Astrocyte (in vitro differentiated cells and primary cell): ENCODE data around the gene IFT80. TPM values are rescaled to one million over a fixed set of nuclear protein-coding genes. Genes with fewer than 3 reads are reported as not detected.
A peak's percentile ranks its signal among the peaks of the same experiment; 100 is the strongest.

Experiments
- DNase-seq: peaks from one replicate; pipeline ENCODE4 v3.0.0-alpha.2; 2010; ENCODE audit warnings: low read depth
- FAIRE-seq: peaks from 2 replicates; lab custom pipeline; 2011; peaks lifted over from hg19 to GRCh38; lab: Jason Lieb, UNC
- H2AFZ ChIP-seq: 2 replicates; pipeline ENCODE4 v1.6.0; 2012; ENCODE audit warnings: low read depth, low read length, inconsistent platforms
- H3K27ac ChIP-seq: 2 replicates; pipeline ENCODE4 v1.5.1; 2011; ENCODE audit warnings: low read depth, low read length, inconsistent platforms
- H3K27me3 ChIP-seq: 2 replicates; pipeline ENCODE4 v1.6.0; 2011; ENCODE audit warnings: low read length, inconsistent platforms; ENCODE audit not compliant: insufficient read depth
- H3K36me3 ChIP-seq: 2 replicates; pipeline ENCODE4 v1.5.1; 2011; ENCODE audit warnings: low read length, inconsistent platforms; ENCODE audit not compliant: insufficient read depth
- H3K4me1 ChIP-seq: 2 replicates; pipeline ENCODE4 v1.5.1; 2011; ENCODE audit warnings: low read length, inconsistent platforms; ENCODE audit not compliant: insufficient read depth
- H3K4me2 ChIP-seq: 2 replicates; pipeline ENCODE4 v1.6.0; 2012; ENCODE audit warnings: low read length, inconsistent platforms
- H3K4me3 ChIP-seq: 2 replicates; pipeline ENCODE4 v1.5.1; 2011; ENCODE audit warnings: low read depth, mild to moderate bottlenecking, low read length, inconsistent platforms; ENCODE audit not compliant: insufficient read depth
- H3K79me2 ChIP-seq: 2 replicates; pipeline ENCODE4 v1.6.0; 2012; ENCODE audit warnings: mild to moderate bottlenecking, low read length, inconsistent platforms; ENCODE audit not compliant: insufficient read depth
- H3K9ac ChIP-seq: 2 replicates; pipeline ENCODE4 v1.6.0; 2012; ENCODE audit warnings: mild to moderate bottlenecking, low read length, inconsistent platforms
- H3K9me3 ChIP-seq: 2 replicates; pipeline ENCODE4 v1.5.1; 2012; ENCODE audit warnings: low read depth, mild to moderate bottlenecking, low read length, inconsistent platforms; ENCODE audit not compliant: insufficient read depth
- H4K20me1 ChIP-seq: 2 replicates; pipeline ENCODE4 v1.6.0; 2012; ENCODE audit warnings: low read length, inconsistent platforms; ENCODE audit not compliant: insufficient read depth
- H3K27ac Mint-ChIP-seq: one replicate; pipeline ENCODE4 v1.8.0; 2021; ENCODE audit warnings: mild to moderate bottlenecking, mixed read lengths; ENCODE audit not compliant: unreplicated experiment
- H3K27me3 Mint-ChIP-seq: one replicate; pipeline ENCODE4 v1.8.0; 2021; ENCODE audit warnings: low read depth, mixed read lengths; ENCODE audit not compliant: unreplicated experiment
- H3K36me3 Mint-ChIP-seq: one replicate; pipeline ENCODE4 v1.8.0; 2021; ENCODE audit warnings: low read depth, mixed read lengths; ENCODE audit not compliant: unreplicated experiment
- H3K4me1 Mint-ChIP-seq: one replicate; pipeline ENCODE4 v1.8.0; 2021; ENCODE audit warnings: low read depth, mixed read lengths; ENCODE audit not compliant: unreplicated experiment
- H3K4me3 Mint-ChIP-seq: one replicate; pipeline ENCODE4 v1.8.0; 2021; ENCODE audit warnings: mild to moderate bottlenecking, moderate library complexity, mixed read lengths; ENCODE audit not compliant: unreplicated experiment
- H3K9me3 Mint-ChIP-seq: one replicate; pipeline ENCODE4 v1.8.0; 2021; ENCODE audit warnings: mild to moderate bottlenecking, mixed read lengths; ENCODE audit not compliant: unreplicated experiment
- CTCF ChIP-seq: IDR thresholded peaks from 2 replicates; pipeline ENCODE4 v1.5.1; 2011; ENCODE audit warnings: low read depth, mild to moderate bottlenecking, inconsistent platforms, low read length, moderate library complexity; ENCODE audit not compliant: insufficient read depth
- EZH2 ChIP-seq: IDR thresholded peaks from 2 replicates; pipeline ENCODE4 v1.6.1; 2012; ENCODE audit warnings: mild to moderate bottlenecking, low read length, inconsistent platforms; ENCODE audit not compliant: insufficient read depth
- total RNA-seq: library from RNA; stranded (reverse); gene quantifications from 2 replicates; pipeline ENCODE4 v1.2.1, GENCODE V29; 2021

The IFT80 gene
- total RNA-seq, 1 donor from 2014 or later = 27.3 TPM

- H3K4me3 Mint-ChIP-seq = no peak overlapping the region
- no peaks in the 10 kb centered on the region for H3K9me3 Mint-ChIP-seq
- peaks cover 3% of the 10 kb centered on the region for H3K4me1 Mint-ChIP-seq
- no peak overlapping the region for H3K4me3 ChIP-seq
- H3K36me3 ChIP-seq = no peaks in the 10 kb centered on the region
- H3K9ac ChIP-seq = no peak overlapping the region
- no peaks in the 10 kb centered on the region for H3K79me2 ChIP-seq
- H3K27me3 ChIP-seq = peaks cover 22% of the 10 kb centered on the region
- no peak for FAIRE-seq
- no peaks in the 10 kb centered on the region for H4K20me1 ChIP-seq
- H3K4me2 ChIP-seq = no peak overlapping the region
- no peak overlapping the region for H3K27ac ChIP-seq
- no peak for TF ChIP-seq CTCF
- no peak for TF ChIP-seq EZH2
- H3K4me1 ChIP-seq = no peaks in the 10 kb centered on the region
- H2AFZ ChIP-seq = no peak overlapping the region
- DNase-seq = no peak
- no peaks in the 10 kb centered on the region for H3K36me3 Mint-ChIP-seq
- peak overlapping the region; percentile 47 for H3K27ac Mint-ChIP-seq
- H3K9me3 ChIP-seq = no peaks in the 10 kb centered on the region
- H3K27me3 Mint-ChIP-seq = peaks cover 2% of the 10 kb centered on the region
These were observed 180.9 kb downstream of the IFT80 start for GRCh38 chr3:160218136-160218535.

GRCh38 chr3:160217675-160218074 is 181.3 kb downstream of the IFT80 start:
- H3K36me3 Mint-ChIP-seq = no peaks in the 10 kb centered on the region
- H3K4me1 Mint-ChIP-seq = peaks cover 3% of the 10 kb centered on the region
- no peaks in the 10 kb centered on the region for H3K4me1 ChIP-seq
- TF ChIP-seq CTCF (no peak), EZH2 (no peak)
- H3K4me2 ChIP-seq = no peak overlapping the region
- H3K4me3 Mint-ChIP-seq = no peak overlapping the region
- H3K9me3 ChIP-seq = no peaks in the 10 kb centered on the region
- no peak overlapping the region for H3K4me3 ChIP-seq
- H3K27ac ChIP-seq = no peak overlapping the region
- H3K9ac ChIP-seq = no peak overlapping the region
- H3K27ac Mint-ChIP-seq = peak overlapping the region; percentile 47
- no peaks in the 10 kb centered on the region for H4K20me1 ChIP-seq
- no peak overlapping the region for H2AFZ ChIP-seq
- no peak for FAIRE-seq
- peaks cover 17% of the 10 kb centered on the region for H3K27me3 ChIP-seq
- no peaks in the 10 kb centered on the region for H3K36me3 ChIP-seq
- no peak for DNase-seq
- no peaks in the 10 kb centered on the region for H3K27me3 Mint-ChIP-seq
- no peaks in the 10 kb centered on the region for H3K9me3 Mint-ChIP-seq
- H3K79me2 ChIP-seq = no peaks in the 10 kb centered on the region

DNA sequence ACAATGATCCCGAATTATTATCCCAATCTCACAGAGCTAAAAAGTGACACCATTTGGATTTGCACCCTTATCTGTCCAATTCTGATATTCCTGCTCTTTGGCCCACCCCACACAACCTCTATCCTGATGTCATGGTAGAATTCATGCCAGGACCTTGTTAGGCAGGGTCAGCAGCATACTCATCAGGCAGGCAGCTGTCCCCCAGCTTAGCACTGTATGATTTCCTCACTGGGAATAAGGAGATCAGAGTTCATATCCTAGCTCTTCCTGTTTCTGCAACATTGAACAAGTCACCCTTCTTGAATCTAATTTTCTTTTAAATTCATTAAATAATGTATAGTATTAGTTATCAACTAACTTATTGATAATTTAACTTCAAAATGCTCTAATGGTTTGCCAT is 185.8 kb downstream of the IFT80 start:
- H3K4me1 ChIP-seq = no peaks in the 10 kb centered on the region
- TF ChIP-seq CTCF (no peak), EZH2 (no peak)
- no peaks in the 10 kb centered on the region for H3K79me2 ChIP-seq
- H3K4me1 Mint-ChIP-seq = peaks cover 5% of the 10 kb centered on the region
- no peak overlapping the region for H3K4me2 ChIP-seq
- H3K9me3 ChIP-seq = no peaks in the 10 kb centered on the region
- no peak overlapping the region for H3K4me3 Mint-ChIP-seq
- FAIRE-seq (no peak), DNase-seq (no peak)
- H3K9ac ChIP-seq = no peak overlapping the region
- no peaks in the 10 kb centered on the region for H3K36me3 ChIP-seq
- no peaks in the 10 kb centered on the region for H3K27me3 Mint-ChIP-seq
- H3K27ac Mint-ChIP-seq = peak overlapping the region; percentile 34
- no peaks in the 10 kb centered on the region for H4K20me1 ChIP-seq
- no peaks in the 10 kb centered on the region for H3K9me3 Mint-ChIP-seq
- H3K36me3 Mint-ChIP-seq = no peaks in the 10 kb centered on the region
- H3K4me3 ChIP-seq = no peak overlapping the region
- no peak overlapping the region for H2AFZ ChIP-seq
- no peak overlapping the region for H3K27ac ChIP-seq
- H3K27me3 ChIP-seq = peaks cover 8% of the 10 kb centered on the region
